A673 (cell line): ENCODE measurements around the gene AP4B1. TPM values are rescaled to one million over a fixed set of nuclear protein-coding genes. Genes with fewer than 3 reads are reported as not detected.
A peak's percentile ranks its signal among the peaks of the same experiment; 100 is the strongest.
"Not testable (repeated sequence)": the region's sequence is repeated elsewhere in the genome, so short reads cannot be mapped to it uniquely, and the experiment has no call there.

Experiments
- BruUV-seq: library from RNA; stranded (reverse); fragments of 400-500 nt; replicated peaks from 2 replicates; lab custom pipeline; 2021; lab: Mats Ljungman, UMichigan
- CTCF ChIA-PET: fragments of 300-600 bp; sonication (Branson Sonifier 250); formaldehyde crosslinking; loops from one replicate; lab custom pipeline; 2022; ENCODE audit warnings: antibody characterized with exemption; lab: Charles Lee
- POLR2A ChIA-PET: fragments of 300-600 bp; sonication (Branson Sonifier 250); formaldehyde crosslinking; loops from one replicate; lab custom pipeline; 2022; ENCODE audit warnings: antibody characterized with exemption; ENCODE audit not compliant: low non-redundant PET; lab: Charles Lee
- DNase-seq: peaks from one replicate; pipeline ENCODE4 v3.0.0-alpha.2; 2015; ENCODE audit warnings: low spot score
- H3K27ac ChIP-seq: fragments of 200-600 bp; sonication (generic); 2 replicates; pipeline ENCODE4 v1.5.1; 2016; ENCODE audit warnings: mixed run types, low read depth, mild to moderate bottlenecking, mixed read lengths, antibody characterized with exemption, low read length; ENCODE audit not compliant: poor library complexity, severe bottlenecking
- H3K27me3 ChIP-seq: fragments of 200-600 bp; sonication (generic); replicated peaks from 2 replicates; pipeline ENCODE4 v1.6.1; 2017; ENCODE audit warnings: mixed run types, low read depth, mild to moderate bottlenecking, mixed read lengths, antibody characterized with exemption, low read length; ENCODE audit not compliant: insufficient read depth, poor library complexity
- H3K36me3 ChIP-seq: fragments of 200-600 bp; sonication (generic); 2 replicates; pipeline ENCODE4 v1.6.1; 2016; ENCODE audit warnings: mixed run types, mild to moderate bottlenecking, mixed read lengths, antibody characterized with exemption, low read length; ENCODE audit not compliant: insufficient read depth, poor library complexity, severe bottlenecking
- H3K4me1 ChIP-seq: fragments of 200-600 bp; sonication (generic); 2 replicates; pipeline ENCODE4 v1.6.1; 2017; ENCODE audit warnings: mixed run types, mild to moderate bottlenecking, mixed read lengths, antibody characterized with exemption, low read length; ENCODE audit not compliant: insufficient read depth, poor library complexity, severe bottlenecking
- H3K4me3 ChIP-seq: fragments of 200-600 bp; sonication (generic); 2 replicates; pipeline ENCODE4 v1.5.1; 2016; ENCODE audit warnings: low read depth, mixed run types, mild to moderate bottlenecking, mixed read lengths, low read length; ENCODE audit not compliant: poor library complexity, severe bottlenecking
- H3K9me3 ChIP-seq: fragments of 200-600 bp; sonication (generic); 2 replicates; pipeline ENCODE4 v1.6.1; 2016; ENCODE audit warnings: mixed run types, low read depth, mild to moderate bottlenecking, mixed read lengths, antibody characterized with exemption, low read length; ENCODE audit not compliant: poor library complexity, severe bottlenecking
- EZH2 ChIP-seq: fragments of 200-600 bp; sonication (generic); IDR thresholded peaks from 2 replicates; pipeline ENCODE4 v1.6.1; 2017; ENCODE audit warnings: borderline replicate concordance, low read depth, mild to moderate bottlenecking, mixed read lengths, antibody characterized with exemption, low read length; ENCODE audit not compliant: poor library complexity, severe bottlenecking
- intact Hi-C: fragments of 100-400 bp; cut with micrococcal nuclease; formaldehyde crosslinking; loops from one replicate; pipeline ENCODE4 v1.10.0; 2022; ENCODE audit not compliant: unreplicated experiment
- total RNA-seq: library from RNA; stranded (reverse); gene quantifications from 2 replicates; pipeline ENCODE4 v1.2.3, GENCODE V29; 2021
- TF ChIP-seq, protein P1 (sequence below): fragments of 300-800, 200-600 bp; sonication (generic); conservative IDR thresholded peaks from 2 replicates; pipeline ENCODE4 v1.5.1; 2017; ENCODE audit warnings: low read depth, mild to moderate bottlenecking, antibody characterized with exemption, low read length, moderate library complexity, mixed read lengths

The AP4B1 gene
- total RNA-seq, 1 experiment from 2014 or later: 48.9 TPM

GRCh38 chr1:113854234-113854633 lies 50.4 kb downstream of the AP4B1 start:
- H3K4me1 ChIP-seq: peaks cover 28% of the 10 kb centered on the region
- ChIA-PET POLR2A (no interaction called here), CTCF (no interaction called here)
- no TSS peak for BruUV-seq
- no peaks in the 10 kb centered on the region for H3K36me3 ChIP-seq
- intact Hi-C loops: no loop called here
- H3K9me3 ChIP-seq: no peaks in the 10 kb centered on the region
- H3K4me3 ChIP-seq: no peak overlapping the region
- TF ChIP-seq EZH2: no peak
- TF ChIP-seq, protein P1, sequence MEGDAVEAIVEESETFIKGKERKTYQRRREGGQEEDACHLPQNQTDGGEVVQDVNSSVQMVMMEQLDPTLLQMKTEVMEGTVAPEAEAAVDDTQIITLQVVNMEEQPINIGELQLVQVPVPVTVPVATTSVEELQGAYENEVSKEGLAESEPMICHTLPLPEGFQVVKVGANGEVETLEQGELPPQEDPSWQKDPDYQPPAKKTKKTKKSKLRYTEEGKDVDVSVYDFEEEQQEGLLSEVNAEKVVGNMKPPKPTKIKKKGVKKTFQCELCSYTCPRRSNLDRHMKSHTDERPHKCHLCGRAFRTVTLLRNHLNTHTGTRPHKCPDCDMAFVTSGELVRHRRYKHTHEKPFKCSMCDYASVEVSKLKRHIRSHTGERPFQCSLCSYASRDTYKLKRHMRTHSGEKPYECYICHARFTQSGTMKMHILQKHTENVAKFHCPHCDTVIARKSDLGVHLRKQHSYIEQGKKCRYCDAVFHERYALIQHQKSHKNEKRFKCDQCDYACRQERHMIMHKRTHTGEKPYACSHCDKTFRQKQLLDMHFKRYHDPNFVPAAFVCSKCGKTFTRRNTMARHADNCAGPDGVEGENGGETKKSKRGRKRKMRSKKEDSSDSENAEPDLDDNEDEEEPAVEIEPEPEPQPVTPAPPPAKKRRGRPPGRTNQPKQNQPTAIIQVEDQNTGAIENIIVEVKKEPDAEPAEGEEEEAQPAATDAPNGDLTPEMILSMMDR: no peak
- DNase-seq: no peak
- H3K27me3 ChIP-seq: no peaks in the 10 kb centered on the region
- no peak overlapping the region for H3K27ac ChIP-seq

DNA sequence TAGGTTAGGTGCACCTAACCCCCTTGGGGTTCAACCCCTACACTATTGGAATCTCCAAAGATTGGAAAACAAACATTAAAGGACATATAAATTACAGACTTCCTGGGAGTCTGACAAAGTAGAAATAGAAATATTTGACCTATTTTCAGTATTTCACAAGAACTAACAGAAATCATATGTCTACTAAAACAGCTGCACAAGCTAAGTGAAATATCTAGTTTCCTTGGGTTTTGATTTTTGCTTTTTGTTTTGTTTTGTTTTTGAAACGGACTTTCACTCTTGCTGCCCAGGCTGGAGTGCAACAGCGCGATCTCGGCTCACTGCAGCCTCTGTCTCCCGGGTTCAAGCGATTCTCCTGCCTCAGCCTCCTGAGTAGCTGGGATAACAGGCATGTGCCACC lies 51.9 kb downstream of the AP4B1 start:
- CTCF ChIA-PET, POLR2A ChIA-PET, H3K9me3 ChIP-seq, DNase-seq, H3K27me3 ChIP-seq, intact Hi-C loops, BruUV-seq, H3K36me3 ChIP-seq, H3K4me3 ChIP-seq: not testable (repeated sequence)
- Histone ChIP-seq H3K4me1 (peaks cover 28% of the 10 kb centered on the region), H3K27ac (peak overlapping the region; percentile 96)

GRCh38 chr1:113850127-113850796 lies 54.3 kb downstream of the AP4B1 start:
- Histone ChIP-seq H3K9me3 (peaks cover 17% of the 10 kb centered on the region), H3K36me3 (no peaks in the 10 kb centered on the region), H3K4me3 (no peak overlapping the region), H3K27me3 (no peaks in the 10 kb centered on the region), H3K4me1 (peaks cover 20% of the 10 kb centered on the region), H3K27ac (peak overlapping the region; percentile 96)
- DNase-seq: peak; percentile 84
- CTCF ChIA-PET: interaction anchor here (0.8 to 0.9 kb wide), 2 partner anchors 54 to 347 kb away, joined by 3 to 4 read pairs; partner anchors contain the start of gene AP4B1
- intact Hi-C loops: loop anchor here (1.0 kb wide), 1 partner anchor 347 kb away; no protein-coding TSS in a partner anchor
- POLR2A ChIA-PET: interaction anchor here (0.6 to 0.7 kb wide), 2 partner anchors 128 to 1147 kb away, joined by 3 read pairs; no protein-coding TSS in a partner anchor
- TF ChIP-seq, protein P1: no peak
- no peak for TF ChIP-seq EZH2
- BruUV-seq: TSS peak; percentile 96
